GM21390 (cell line): ENCODE data around the gene RPS14.

Experiments
- ATAC-seq: cut with Tn5 transposase; IDR thresholded peaks from one replicate; pipeline ENCODE4 v1.9.1; 2021; ENCODE audit not compliant: unreplicated experiment

RPS14 gene

DNA sequence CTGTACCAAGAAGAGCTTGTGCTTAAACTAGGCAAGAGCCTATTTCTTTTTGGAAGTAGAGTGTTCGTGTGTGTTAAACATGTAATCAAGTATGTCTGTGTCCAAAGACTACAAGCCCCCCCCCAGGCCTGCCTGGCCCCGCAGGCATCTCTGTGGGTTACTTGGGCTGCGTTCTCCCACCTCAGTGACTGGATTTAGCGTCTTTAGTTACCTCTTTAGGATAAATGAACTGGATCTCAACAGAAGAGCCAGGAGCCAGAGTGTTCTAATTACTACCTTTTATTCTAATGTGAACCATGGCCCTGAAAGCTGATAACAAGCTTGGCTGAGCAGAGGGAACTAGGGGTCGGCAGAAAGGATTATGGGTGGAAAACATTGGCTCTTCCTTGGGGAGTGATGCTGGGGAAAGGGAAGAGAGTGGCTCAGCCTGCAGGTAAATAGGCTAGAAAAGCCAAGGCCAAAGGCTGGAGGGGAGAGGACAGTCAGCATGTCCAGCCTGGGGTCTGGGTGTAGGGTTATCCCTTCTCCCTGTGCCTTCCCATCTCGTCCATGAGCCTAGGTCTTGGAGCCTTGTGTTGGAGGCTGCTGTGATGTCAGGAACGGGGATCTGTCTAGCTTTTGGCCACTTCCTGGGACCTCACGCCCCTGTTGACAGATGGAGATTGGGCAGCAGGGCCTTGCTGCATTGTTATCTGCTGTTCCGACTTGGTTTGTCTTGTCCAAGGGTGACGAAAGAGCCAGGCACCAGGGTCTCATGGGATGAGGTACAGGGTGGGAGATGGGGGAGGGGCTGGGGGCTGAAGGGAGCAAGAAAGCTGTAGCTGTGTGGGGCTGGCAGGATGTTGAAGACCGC lies 47.9 kb downstream of the RPS14 start:
- ATAC-seq = no peak

DNA sequence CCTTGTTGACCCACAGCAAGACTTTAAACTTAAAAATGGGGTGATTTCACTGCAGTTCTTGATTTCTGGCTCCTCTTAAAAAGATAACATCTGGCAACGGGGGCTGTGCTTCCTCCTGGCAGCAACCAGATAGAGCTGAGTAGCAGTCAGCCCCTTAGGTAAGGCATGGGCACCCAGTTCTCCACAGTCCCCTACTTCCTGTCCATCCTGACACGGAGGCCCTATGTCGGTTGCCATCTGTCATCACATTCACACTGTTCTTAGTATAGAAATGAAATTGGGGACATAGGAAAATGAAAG lies 48.5 kb downstream of the RPS14 start:
- no peak for ATAC-seq

DNA sequence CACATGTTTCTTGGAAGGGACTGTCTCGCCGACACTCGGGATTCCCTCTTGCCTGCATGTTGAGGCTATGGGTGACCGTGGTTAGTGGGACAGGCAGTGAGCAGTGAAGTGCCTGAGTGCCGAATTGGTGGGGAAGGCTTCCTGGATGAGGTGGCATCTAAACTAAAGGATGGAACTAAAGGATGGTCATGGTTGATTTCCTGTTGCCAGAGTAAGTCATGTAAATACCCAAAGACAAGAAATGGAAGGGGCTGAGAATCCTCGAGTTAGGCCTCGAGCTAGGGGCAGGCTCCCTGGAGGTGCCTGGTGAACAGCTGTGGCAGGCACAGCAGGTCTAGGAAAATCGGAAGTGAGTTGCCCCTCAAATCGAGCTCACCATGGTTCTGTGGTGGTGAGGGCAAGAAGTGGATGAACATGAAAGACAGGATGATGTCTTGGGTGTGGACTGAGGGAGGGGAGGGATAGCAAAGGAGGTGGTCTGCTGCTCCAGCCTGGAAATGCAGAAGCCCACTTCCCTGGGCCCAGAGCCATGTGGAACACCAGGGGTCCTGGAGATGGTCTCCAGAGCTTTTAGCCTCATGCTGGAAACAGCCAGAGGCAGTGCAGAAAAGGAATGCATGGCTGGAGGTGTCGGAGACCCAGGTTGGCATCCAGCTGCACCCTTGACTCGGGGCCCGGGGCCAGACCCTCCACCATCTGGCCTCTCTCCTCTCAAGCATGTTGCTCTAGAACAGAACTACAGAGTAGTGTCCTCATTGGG lies 49.0 kb downstream of the RPS14 start:
- no peak for ATAC-seq

DNA sequence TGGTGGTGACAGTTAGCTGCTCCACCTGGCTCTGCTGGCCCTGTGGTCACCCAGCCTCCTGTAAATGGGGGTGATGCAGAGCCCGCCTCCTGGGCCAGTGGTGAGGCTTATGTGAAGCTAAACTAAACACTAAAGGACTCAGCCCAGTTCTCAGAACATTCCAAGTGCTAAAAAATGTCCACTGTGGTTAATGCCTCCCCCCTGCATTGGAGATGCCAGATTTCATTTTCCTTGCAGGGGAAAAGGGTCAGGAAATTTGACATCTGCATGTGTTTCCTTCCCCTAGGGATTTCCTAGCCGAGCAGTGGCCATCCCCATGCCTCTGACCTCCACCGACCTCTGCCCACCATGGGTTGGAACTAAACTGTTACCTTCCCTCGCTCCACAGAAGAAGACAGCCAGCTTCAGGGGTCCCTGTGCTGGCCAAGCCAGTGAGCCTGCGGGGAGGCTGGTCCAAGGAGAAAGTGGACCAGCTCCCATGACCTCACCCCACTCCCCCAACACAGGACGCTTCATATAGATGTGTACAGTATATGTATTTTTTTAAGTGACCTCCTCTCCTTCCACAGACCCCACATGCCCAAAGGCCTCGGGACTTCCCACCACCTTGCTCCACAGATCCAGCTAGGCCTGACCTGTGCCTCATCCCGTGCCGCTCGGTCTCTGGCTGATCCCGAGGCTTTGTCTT lies 49.9 kb downstream of the RPS14 start:
- ATAC-seq = no peak

DNA sequence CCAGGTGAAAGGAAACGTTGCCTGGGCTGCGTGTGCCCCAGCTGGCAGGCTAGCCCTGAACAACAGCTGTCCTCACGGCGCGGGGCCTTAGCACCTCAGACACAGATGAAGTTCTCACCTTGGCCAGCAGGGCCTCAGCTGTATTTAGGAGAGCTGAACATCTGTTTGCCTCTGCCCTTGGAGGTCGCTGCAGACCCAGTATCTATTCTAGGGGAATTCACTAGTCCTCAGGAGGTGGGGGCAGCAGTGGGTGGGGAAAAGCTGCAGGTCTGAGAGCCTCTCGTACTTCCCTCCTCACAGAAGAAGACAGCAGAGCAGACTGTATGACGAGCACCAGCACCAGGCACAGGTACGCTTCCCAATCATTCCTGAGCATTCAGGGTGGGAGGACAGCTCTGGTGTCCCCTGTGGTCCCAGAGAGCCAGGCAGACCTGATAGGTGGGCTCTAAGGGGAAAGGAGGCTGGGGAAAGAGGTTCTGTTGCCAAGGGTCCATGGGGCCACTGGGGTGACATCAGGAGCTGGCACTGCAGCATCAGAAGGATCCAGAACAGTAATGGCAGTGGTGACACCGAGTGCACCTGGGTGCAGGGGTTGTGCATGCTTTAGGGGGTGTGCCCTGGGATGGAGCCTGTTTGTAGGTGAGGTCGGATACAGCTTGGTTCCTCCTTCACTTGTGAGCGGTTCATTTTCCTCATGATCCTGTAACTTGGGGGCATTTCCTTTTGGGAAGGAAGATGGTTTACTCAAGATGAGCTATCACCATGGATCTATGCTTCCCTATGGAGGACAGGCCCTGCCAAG lies 50.6 kb downstream of the RPS14 start:
- ATAC-seq = peak; percentile 71

DNA sequence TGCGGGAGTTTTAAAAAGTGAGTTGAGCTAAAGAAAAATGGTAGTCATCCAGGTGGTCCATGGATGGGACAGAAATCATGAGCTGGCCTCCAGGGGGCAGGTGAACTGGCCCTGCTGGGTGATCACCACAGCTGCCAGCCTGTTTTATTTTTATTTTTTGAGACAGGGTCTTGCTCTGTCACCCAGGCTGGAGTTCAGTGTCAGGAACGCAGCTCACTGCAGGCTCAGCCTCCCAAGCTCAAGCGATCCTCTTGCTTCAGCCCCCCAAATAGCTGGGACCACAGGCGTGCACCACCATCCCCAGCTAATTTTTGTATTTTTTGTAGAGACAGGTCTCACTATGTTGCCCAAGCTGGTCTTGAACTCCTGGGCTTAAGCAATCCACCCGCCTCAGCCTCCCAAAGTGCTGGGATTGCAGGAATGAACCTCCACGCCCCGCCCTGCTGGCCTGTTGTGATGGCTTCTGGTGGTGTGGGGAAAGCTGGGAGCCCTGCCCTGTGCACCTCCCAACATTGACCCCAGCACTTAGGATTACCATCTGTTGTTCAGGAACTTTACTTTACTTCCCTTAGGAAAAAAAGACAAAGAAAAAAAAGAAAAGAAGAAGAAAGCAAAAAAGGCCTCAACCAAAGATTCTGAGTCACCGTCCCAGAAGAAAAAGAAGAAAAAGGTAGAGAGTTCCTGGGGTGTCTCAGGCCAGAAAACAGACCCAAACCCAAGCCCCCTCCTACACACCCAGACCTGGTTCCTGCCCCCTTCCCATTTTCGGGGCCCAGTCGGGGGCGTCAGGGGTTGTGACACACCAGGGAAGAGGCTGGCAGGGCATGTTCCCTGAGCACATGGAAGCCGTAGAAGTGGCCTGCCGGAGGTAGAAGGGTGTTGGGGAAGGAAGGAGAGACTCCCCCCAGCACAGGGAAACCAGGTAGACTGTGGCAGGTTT lies 51.5 kb downstream of the RPS14 start:
- no peak for ATAC-seq

DNA sequence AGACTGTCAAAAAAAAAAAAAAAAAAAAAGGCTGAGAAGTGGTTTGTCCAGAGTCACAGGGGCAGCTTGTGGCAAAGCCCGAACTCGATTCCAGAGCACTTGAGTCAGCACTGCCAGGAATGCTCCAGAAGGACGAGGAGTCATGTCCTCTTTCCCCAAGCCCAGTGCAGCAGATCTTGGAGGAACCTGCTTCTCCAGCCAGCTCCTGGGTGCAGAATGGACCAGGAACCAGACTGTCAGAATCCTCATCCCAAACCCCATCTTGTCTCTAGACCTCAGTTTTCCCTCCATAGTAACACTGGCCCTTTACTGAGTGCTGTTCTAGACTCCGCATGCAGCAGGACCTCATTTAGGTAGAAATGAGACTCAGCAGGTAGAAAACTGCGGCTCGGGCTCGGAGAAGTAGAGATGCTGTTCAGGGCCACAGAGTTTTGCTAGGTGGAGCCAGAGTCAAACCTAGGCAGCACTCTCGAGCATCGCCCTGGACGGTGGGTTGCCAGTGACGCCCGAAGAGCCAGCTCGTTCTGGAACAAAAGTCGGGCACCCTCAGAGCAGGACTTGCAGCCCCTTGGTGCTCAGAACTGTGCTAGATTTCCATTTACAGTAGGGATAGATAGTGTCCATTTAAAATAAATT lies 52.3 kb downstream of the RPS14 start:
- no peak for ATAC-seq

DNA sequence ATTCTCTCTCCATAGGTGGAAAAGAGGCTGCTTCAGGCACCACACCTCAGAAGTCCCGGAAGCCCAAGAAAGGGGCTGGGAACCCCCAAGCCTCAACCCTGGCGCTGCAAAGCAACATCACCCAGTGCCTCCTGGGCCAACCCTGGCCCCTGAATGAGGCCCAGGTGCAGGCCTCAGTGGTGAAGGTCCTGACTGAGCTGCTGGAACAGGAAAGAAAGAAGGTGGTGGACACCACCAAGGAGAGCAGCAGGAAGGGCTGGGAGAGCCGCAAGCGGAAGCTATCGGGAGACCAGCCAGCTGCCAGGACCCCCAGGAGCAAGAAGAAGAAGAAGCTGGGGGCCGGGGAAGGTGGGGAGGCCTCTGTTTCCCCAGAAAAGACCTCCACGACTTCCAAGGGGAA lies 53.3 kb downstream of the RPS14 start:
- ATAC-seq = no peak

DNA sequence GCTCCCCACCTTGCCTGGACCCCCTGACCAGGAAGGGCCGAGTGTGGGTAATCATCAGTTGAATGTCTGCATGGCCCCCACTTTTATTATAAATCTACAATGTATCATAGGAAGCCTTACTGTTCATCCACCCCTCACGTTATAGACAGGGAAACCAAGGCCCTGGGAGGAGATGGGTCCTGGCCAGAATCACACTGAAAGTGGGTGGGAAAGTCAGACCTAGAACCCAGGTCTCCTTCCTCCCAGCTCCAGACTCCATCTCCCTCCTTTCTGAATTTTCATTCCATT lies 53.9 kb downstream of the RPS14 start:
- no peak for ATAC-seq

DNA sequence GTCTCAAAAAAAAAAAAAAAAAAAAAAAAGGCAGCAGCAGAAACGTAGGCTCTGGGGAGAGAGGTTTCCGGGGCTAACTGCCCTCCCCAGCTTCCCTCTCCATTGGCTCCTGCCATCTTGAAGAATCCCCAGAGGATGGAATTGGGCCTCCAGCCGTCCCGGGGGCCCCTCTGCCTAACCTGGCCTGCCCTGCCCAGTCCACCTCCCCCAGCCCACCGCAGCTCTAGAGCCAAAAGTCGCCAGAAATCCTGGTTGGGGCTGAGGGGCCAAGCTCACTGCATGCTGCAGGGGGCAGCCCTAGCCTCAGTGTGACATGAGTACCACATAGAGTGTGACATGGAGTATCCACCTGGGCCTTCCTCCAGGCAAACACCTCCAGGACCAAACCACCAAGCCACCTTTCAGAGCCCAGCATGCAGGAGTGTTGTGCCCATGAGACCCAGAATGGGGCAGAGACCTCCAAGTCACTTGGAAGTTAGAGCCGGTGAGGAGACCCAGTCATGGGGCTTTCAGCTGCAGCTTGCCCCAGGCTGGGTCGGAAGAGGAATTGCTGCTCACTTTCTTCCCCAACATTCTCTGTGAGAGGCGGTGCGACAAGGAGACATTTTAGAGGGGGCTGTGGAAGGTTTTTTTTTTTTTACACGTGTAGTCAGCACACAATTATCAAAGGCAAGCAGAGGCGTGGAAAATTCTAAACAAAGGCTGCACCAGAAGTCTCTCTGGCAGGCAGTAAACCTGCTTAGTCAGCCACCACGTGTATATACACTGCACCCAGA lies 54.4 kb downstream of the RPS14 start:
- no peak for ATAC-seq

DNA sequence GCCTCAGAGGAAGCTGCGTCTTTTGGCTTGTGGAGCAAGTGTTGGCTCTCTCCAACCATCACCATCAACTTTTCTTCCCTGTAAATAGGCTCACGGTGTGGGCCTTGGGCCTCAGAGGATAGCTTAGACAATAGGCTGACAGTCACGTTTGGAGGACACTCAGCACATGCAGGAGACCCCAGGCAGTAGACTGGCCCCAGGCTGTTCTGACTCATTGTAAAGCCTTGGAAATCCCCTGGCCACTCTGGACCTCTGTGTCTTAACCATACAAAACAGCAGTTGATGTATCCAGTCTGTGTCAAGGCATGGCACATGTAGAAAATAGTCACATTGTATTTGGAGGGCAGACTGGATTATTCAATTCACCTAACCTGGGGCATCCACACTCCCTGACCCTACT lies 55.4 kb downstream of the RPS14 start:
- no peak for ATAC-seq

DNA sequence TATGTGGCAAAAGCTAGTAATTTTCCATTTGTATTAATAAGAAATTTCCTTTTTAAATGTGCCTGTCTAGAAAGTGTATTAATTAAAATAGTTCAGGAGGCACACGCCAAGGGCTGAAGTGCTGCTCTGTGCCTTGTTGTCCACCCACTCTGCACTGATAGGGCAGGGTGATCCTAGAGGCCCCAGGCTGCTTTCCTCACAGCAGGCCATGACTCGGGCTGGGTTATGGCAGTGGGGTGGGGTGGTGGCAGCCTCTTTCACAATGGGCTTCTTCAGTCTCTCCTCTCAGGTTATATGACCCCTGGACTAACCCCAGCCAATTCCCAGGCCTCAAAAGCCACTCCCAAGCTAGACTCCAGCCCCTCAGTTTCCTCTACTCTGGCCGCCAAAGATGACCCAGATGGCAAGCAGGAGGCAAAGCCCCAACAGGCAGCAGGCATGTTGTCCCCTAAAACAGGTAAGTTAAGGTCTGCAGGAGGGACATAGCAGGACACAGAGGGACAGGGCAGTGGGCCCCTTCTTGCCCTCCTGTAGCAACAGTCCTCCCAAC lies 56.4 kb downstream of the RPS14 start:
- no peak for ATAC-seq

DNA sequence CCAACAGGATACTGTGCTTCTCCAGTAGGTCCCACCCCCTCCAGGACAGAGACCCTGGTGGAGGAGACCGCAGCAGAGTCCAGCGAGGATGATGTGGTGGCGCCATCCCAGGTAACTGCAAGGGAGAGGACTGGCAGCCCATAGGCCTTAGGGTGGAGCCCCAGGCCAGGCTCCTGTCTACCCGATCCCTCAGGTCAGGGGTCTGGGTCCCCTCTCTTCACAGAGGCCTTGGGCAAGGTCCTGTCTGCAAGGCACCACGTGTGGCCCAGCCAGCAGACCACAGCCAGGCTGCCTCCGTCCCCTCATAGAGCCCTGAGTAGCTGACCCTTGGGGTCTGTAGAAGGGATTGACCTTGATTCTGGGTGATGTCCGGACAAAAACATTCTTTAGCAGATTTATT lies 56.9 kb downstream of the RPS14 start:
- ATAC-seq = no peak
